Cardiac fibroblast (primary cell): ENCODE measurements around the gene LRP5.

Experiments
- DNase-seq, 2 donors: peaks; one replicate each; pipeline versions ENCODE4 v3.0.0 to v3.0.0-alpha.2; 2010; ENCODE audit warnings: low read depth in 2 of 2
- H3K4me3 ChIP-seq, 2 donors: replicated peaks in 1 of 2; 1 replicate in 1 of 2; 2 replicates in 1 of 2; pipeline ENCODE4 v1.5.1; 2011; ENCODE audit warnings: low read depth in 2 of 2, low read length in 2 of 2, mild to moderate bottlenecking in 2 of 2, moderate library complexity in 1 of 2
- TF ChIP-seq, protein P1 (sequence below): IDR thresholded peaks from one replicate; pipeline ENCODE4 v1.5.1; 2011; ENCODE audit warnings: low read depth, mild to moderate bottlenecking, low read length, inconsistent platforms

LRP5 gene

DNA sequence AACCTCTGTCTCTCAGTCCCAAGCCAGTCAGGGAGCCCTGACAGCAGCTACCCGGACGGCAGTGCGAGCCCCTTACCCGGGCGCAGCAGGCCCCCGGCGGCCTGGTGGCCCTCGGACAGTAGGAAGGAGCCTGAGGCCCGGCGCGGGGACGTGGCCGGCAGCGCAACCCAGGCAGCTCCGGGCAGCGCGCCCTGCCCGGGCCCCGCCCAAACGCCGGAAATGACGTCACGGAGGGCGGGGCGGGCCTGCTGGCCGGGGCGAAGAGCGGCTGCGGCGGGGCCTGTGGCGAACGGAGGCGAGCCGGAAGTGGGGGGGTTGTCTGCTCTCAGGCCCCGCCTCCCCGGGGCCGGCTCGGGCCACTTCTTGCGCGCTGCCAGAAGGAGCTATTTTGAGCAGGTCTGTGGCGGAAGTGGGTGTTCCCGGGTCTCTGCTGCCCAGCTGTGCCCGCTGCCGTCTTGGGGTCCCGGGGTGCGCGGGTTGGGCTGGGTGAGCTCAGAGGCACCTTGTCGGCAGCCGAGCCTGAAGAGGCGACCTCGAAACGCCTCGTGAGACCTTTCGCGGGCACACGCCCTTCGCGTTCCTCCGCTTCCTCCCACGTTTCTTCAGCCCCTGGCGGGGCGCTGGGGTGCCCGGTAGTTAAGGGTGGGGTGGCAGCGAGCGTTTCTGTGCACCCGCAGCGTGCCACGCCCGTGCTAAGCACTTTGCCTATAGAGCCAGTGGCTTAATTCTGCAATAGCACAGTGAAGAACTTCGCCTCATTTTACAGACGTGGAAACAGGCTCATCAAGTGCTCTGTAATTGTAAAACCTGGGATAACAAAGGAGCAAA lies 40.4 kb upstream of the LRP5 start, which contains the start of gene C11orf24:
Gene C11orf24 (minus strand): TSS at position 193 of the 828 bp plus-strand sequence. CDS start 8,206 bp downstream, outside the sequence.
- DNase-seq: peak; percentile 93 to 97
- TF ChIP-seq, protein P1, sequence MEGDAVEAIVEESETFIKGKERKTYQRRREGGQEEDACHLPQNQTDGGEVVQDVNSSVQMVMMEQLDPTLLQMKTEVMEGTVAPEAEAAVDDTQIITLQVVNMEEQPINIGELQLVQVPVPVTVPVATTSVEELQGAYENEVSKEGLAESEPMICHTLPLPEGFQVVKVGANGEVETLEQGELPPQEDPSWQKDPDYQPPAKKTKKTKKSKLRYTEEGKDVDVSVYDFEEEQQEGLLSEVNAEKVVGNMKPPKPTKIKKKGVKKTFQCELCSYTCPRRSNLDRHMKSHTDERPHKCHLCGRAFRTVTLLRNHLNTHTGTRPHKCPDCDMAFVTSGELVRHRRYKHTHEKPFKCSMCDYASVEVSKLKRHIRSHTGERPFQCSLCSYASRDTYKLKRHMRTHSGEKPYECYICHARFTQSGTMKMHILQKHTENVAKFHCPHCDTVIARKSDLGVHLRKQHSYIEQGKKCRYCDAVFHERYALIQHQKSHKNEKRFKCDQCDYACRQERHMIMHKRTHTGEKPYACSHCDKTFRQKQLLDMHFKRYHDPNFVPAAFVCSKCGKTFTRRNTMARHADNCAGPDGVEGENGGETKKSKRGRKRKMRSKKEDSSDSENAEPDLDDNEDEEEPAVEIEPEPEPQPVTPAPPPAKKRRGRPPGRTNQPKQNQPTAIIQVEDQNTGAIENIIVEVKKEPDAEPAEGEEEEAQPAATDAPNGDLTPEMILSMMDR: no peak
- peak within 1 kb of the TSS; percentile 89 to 93 for H3K4me3 ChIP-seq

- no peak for DNase-seq
- no peak overlapping the region for H3K4me3 ChIP-seq
These were observed 39.2 kb upstream of the LRP5 start for GRCh38 chr11:68273026-68273738.

DNA sequence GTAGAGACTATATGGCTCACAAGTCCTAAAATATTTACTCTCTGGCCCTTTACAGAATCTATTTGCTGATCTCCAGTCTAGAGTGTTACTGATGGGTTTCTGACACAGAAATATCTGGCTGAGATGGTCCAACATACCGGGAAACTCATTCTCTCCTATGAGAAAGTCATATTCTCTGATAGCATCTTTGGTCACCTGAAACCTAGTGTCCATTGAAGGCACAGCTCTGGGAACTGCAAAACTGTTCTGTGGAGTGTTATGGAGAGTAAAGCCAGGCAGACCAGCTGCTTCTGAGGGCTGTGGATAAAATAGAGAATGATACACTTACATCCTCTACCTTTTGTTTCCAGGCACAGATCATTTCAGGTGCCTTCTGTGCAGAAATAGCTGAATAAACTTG lies 38.1 kb upstream of the LRP5 start:
- TF ChIP-seq, protein P1: no peak
- no peak overlapping the region for H3K4me3 ChIP-seq
- no peak for DNase-seq

More at GRCh38 chr11:68273026-68273738, 39.2 kb upstream of the LRP5 start:
- TF ChIP-seq, protein P1: no peak

GRCh38 chr11:68275721-68276507 lies 36.5 kb upstream of the LRP5 start:
- H3K4me3 ChIP-seq: no peak overlapping the region
- DNase-seq: no peak
- TF ChIP-seq, protein P1: no peak

DNA sequence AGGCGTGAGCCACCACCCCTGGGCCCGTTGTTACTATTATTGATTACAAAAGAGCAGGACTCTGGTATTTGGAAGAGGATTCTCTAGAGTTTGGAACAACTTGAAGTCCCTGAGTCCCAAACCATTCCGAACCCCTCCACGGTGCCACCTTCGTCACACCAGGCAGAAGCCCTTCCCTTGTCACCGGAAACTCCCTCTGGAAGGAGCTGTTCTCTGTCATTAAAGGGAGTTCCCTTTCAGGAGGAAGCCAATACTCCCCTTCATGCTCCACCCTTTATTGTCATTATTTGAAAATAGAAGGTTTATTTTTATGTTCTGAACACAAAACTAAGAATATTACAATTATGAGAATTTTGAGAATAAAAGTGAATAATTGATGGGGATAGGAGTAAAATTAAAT lies 35.5 kb upstream of the LRP5 start:
- no peak overlapping the region for H3K4me3 ChIP-seq
- no peak for DNase-seq
- TF ChIP-seq, protein P1: no peak

- no peak for DNase-seq
- no peak overlapping the region for H3K4me3 ChIP-seq
- TF ChIP-seq, protein P1: no peak
These were observed 32.7 kb upstream of the LRP5 start for GRCh38 chr11:68279676-68280075.
